ENCODE data around the gene TMED8. TPM values are rescaled to one million over a fixed set of nuclear protein-coding genes. Genes with fewer than 3 reads are reported as not detected.

The TMED8 gene
- total and polyA plus RNA-seq, 4 donors, result 16.8 to 28.5 (median 20.9) TPM

DNA sequence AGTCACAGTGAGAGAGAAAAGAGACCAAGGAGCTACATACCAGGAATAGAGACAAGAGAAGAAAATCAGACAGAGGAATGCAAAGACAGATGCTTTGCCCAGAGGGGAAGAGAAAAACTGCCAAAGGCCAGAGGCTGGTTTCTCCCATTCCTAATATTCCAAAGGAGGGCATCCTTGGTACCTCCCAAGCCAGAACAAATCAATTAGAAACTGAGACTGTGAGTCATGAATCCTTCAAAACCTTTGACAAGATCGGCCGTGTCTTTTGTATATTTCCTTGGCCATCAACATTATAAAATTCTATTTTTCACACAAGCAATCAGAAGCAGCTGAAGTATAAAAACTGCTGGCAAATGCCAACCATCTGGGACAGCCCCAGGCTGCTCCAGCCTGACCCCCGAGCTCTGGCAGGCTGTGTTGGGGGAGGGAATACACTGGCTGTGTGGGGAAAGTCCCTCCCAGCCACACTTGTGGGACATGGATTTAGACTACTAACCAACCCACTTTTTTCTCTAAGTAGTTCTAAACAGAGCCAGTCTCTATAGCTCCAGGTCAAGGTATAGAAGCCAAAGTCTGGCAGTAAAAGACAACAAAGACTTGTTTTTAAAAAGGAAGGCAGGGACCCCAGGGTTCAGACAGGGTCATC lies 69.9 kb downstream of the TMED8 start:
- 21% methylated on average over 2 of the region's 3 CpGs for WGBS (ENCODE audit: insufficient coverage)
- Histone ChIP-seq H3K36me3 (ENCODE audit: control insufficient read depth, insufficient read depth, low read length) (no peaks in the 10 kb centered on the region), H3K9me3 (ENCODE audit: control insufficient read depth, insufficient read depth, low read length) (no peaks in the 10 kb centered on the region), H3K27ac (ENCODE audit: low read depth, low read length) (peak overlapping the region; percentile 96), H3K4me1 (ENCODE audit: control insufficient read depth, insufficient read depth, low read length) (peaks cover 35% of the 10 kb centered on the region), H3K4me3 (ENCODE audit: low read depth, low read length) (no peak overlapping the region), H3K27me3 (ENCODE audit: control insufficient read depth, insufficient read depth, low read length) (no peaks in the 10 kb centered on the region)
- peak in 2 of 6 donors; percentile 35 to 74 for DNase-seq (ENCODE audit: low read depth in 4 of 6, low spot score in 6 of 6)

DNA sequence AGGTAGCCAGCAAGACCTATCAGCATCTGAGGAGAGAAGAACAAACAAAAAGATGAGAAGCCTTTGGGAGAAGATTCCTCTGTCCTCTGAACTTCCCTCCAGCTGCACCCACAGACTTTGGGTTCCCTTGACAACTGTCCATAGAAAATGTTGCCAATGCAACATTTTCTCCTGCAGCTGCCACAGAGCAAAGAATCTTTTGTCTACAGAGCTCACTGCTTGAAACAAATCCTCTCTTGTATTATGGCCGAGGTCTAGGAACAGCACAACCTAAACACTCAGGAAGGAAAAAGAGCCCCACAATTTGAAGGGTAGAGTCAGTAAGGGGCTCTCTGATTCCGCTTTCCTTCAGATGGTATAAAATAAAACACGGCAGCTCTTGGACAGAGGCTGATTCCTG lies 70.5 kb downstream of the TMED8 start:
- H3K4me3 ChIP-seq (ENCODE audit: low read depth, low read length), result no peak overlapping the region
- H3K27ac ChIP-seq (ENCODE audit: low read depth, low read length), result peak overlapping the region; percentile 96
- no peaks in the 10 kb centered on the region for H3K27me3 ChIP-seq (ENCODE audit: control insufficient read depth, insufficient read depth, low read length)
- no peaks in the 10 kb centered on the region for H3K9me3 ChIP-seq (ENCODE audit: control insufficient read depth, insufficient read depth, low read length)
- DNase-seq (ENCODE audit: low read depth in 4 of 6, low spot score in 6 of 6), result peak in 4 of 6 donors; percentile 67 to 91 (median 77)
- 41% methylated on average over 2 of the region's 3 CpGs for WGBS (ENCODE audit: insufficient coverage)
- H3K4me1 ChIP-seq (ENCODE audit: control insufficient read depth, insufficient read depth, low read length), result peaks cover 40% of the 10 kb centered on the region
- no peaks in the 10 kb centered on the region for H3K36me3 ChIP-seq (ENCODE audit: control insufficient read depth, insufficient read depth, low read length)

DNA sequence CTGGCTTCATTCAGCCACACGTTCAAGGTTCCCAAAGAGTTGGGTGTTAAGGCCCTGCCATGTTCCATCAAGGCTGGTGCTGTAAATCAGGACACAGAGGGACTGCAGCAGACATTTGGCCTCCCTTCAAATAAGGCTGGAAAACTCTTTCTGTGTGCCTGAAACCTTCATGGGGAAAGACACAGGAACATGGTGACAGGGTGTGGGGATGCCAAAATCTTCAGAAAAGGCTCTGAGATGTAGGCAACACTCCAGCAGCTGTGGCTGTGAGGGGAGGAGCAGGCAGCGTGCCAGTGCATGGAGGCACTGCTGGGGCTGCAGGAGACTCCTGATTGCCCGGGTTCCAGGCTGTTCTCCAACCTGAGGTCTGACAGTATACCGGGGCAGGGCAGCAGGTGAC lies 71.2 kb downstream of the TMED8 start:
- Histone ChIP-seq H3K36me3 (ENCODE audit: control insufficient read depth, insufficient read depth, low read length) (peaks cover 3% of the 10 kb centered on the region), H3K9me3 (ENCODE audit: control insufficient read depth, insufficient read depth, low read length) (no peaks in the 10 kb centered on the region), H3K4me1 (ENCODE audit: control insufficient read depth, insufficient read depth, low read length) (peaks cover 47% of the 10 kb centered on the region), H3K27ac (ENCODE audit: low read depth, low read length) (peak overlapping the region; percentile 96), H3K4me3 (ENCODE audit: low read depth, low read length) (no peak overlapping the region), H3K27me3 (ENCODE audit: control insufficient read depth, insufficient read depth, low read length) (no peaks in the 10 kb centered on the region)
- 49% methylated on average over 4 of the region's 4 CpGs for WGBS (ENCODE audit: insufficient coverage)
- DNase-seq (ENCODE audit: low read depth in 4 of 6, low spot score in 6 of 6), result peak in 4 of 6 donors; percentile 68 to 93 (median 74)

DNA sequence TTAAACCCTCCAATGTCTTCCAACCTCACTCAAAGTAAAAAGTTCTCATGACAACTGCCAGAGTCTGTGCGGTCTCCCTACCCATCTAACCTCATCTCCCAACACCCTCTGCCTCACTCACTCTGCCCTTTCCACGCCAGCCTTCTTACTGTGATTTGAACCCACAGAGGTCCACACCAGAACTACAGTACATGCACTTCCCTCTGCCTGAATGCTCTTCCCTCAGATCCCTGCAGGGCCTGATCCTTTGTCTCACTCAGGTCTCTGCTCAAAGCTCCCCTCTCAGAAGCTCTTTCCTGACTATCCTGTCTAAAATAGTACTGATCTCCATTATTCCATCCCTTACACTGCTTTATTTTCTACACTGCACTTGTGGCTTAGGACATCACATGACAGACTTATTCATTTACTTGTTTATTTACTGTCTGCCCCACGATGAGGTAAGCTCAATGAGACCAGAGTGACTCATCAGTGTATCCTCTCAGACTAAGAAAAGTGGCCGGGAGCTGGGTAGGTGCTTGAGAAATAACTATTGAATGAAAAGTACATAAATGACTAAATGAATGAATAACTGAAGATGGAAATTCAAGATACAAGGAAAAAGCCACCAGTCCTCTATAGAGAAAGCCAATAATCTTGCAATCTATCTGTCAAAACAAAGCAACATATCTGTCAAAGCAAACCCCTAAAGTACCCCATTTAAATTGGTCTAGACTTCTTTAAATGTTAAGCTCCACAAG lies 73.3 kb downstream of the TMED8 start:
- Histone ChIP-seq H3K4me3 (ENCODE audit: low read depth, low read length) (no peak overlapping the region), H3K36me3 (ENCODE audit: control insufficient read depth, insufficient read depth, low read length) (peaks cover 17% of the 10 kb centered on the region), H3K4me1 (ENCODE audit: control insufficient read depth, insufficient read depth, low read length) (peaks cover 40% of the 10 kb centered on the region), H3K27ac (ENCODE audit: low read depth, low read length) (peak overlapping the region; percentile 30), H3K9me3 (ENCODE audit: control insufficient read depth, insufficient read depth, low read length) (no peaks in the 10 kb centered on the region), H3K27me3 (ENCODE audit: control insufficient read depth, insufficient read depth, low read length) (no peaks in the 10 kb centered on the region)
- WGBS (ENCODE audit: insufficient coverage), result 85% methylated on average over 2 of the region's 4 CpGs
- DNase-seq (ENCODE audit: low read depth in 4 of 6, low spot score in 6 of 6), result no peak

DNA sequence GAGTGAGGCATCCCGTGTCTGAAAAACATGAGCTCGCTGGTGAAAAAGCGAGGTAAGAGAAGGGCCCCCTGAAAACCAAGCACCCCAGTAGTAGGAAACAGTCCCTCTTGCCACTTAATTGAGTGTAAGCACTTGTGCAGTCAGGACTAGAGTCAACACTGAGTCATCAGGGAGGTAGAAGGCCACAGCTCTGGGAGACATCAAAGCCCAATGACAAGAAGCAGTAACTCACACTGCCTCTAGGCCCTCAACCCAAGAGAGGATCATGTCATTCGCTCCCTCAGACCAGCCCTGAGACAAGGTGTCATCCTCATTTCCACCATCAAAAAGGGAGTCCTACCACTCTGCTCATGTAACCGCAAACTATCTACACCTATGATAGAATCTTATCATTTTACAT lies 74.0 kb downstream of the TMED8 start:
- WGBS (ENCODE audit: insufficient coverage), result 100% methylated on average over 4 of the region's 5 CpGs
- no peaks in the 10 kb centered on the region for H3K9me3 ChIP-seq (ENCODE audit: control insufficient read depth, insufficient read depth, low read length)
- peaks cover 24% of the 10 kb centered on the region for H3K36me3 ChIP-seq (ENCODE audit: control insufficient read depth, insufficient read depth, low read length)
- no peak for DNase-seq (ENCODE audit: low read depth in 4 of 6, low spot score in 6 of 6)
- H3K27ac ChIP-seq (ENCODE audit: low read depth, low read length), result peak overlapping the region; percentile 30
- H3K27me3 ChIP-seq (ENCODE audit: control insufficient read depth, insufficient read depth, low read length), result no peaks in the 10 kb centered on the region
- H3K4me1 ChIP-seq (ENCODE audit: control insufficient read depth, insufficient read depth, low read length), result peaks cover 34% of the 10 kb centered on the region
- H3K4me3 ChIP-seq (ENCODE audit: low read depth, low read length), result no peak overlapping the region

DNA sequence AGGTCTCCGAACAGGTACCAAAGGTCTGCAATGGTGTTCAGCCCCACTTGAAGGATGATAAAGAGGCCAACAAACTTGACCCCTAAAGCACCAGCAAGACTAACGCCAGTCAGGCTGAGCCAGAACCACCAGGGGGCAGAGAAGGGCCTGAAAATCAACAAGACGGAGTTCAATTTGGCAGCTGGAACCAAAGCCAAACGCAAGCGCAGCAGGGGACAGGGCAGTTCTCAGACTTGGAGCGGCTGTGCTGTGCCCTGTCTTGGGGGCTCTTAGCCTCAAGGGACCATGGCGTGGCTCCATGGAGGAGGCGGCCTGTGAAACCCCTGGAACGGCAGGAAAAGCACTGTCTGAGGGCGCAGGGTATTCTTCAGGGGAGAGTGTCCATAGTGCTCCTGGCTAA lies 75.8 kb downstream of the TMED8 start:
- H3K4me3 ChIP-seq (ENCODE audit: low read depth, low read length), result peak overlapping the region; percentile 1
- no peaks in the 10 kb centered on the region for H3K27me3 ChIP-seq (ENCODE audit: control insufficient read depth, insufficient read depth, low read length)
- peaks cover 23% of the 10 kb centered on the region for H3K4me1 ChIP-seq (ENCODE audit: control insufficient read depth, insufficient read depth, low read length)
- peak overlapping the region; percentile 74 for H3K27ac ChIP-seq (ENCODE audit: low read depth, low read length)
- peak in 5 of 6 donors; percentile 72 to 94 (median 80) for DNase-seq (ENCODE audit: low read depth in 4 of 6, low spot score in 6 of 6)
- H3K36me3 ChIP-seq (ENCODE audit: control insufficient read depth, insufficient read depth, low read length), result peaks cover 38% of the 10 kb centered on the region
- 25% methylated on average over 10 of the region's 10 CpGs for WGBS (ENCODE audit: insufficient coverage)
- no peaks in the 10 kb centered on the region for H3K9me3 ChIP-seq (ENCODE audit: control insufficient read depth, insufficient read depth, low read length)

DNA sequence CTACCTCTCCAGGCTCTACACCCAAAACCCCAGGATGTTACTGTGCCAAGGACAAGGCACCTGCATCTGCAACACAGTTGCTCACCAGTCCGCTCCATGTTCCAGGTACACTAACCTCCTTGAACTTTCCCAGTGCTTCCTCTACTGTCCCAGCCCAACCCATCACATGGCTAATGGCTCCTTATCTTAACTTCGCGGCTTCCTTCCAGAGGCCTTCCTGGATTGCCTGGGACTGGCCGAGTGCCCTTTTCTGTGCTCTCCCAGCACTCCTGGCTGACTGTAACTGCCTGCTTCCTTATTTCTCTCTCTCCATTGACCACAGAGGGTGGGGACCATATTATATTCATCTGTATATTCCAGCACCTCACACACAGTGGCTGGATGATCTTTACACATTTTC lies 77.1 kb downstream of the TMED8 start:
- Histone ChIP-seq H3K36me3 (ENCODE audit: control insufficient read depth, insufficient read depth, low read length) (peaks cover 45% of the 10 kb centered on the region), H3K27me3 (ENCODE audit: control insufficient read depth, insufficient read depth, low read length) (no peaks in the 10 kb centered on the region), H3K27ac (ENCODE audit: low read depth, low read length) (no peak overlapping the region), H3K9me3 (ENCODE audit: control insufficient read depth, insufficient read depth, low read length) (no peaks in the 10 kb centered on the region), H3K4me3 (ENCODE audit: low read depth, low read length) (no peak overlapping the region), H3K4me1 (ENCODE audit: control insufficient read depth, insufficient read depth, low read length) (peaks cover 17% of the 10 kb centered on the region)
- DNase-seq (ENCODE audit: low read depth in 4 of 6, low spot score in 6 of 6), result no peak
- 98% methylated on average over 4 of the region's 4 CpGs for WGBS (ENCODE audit: insufficient coverage)

DNA sequence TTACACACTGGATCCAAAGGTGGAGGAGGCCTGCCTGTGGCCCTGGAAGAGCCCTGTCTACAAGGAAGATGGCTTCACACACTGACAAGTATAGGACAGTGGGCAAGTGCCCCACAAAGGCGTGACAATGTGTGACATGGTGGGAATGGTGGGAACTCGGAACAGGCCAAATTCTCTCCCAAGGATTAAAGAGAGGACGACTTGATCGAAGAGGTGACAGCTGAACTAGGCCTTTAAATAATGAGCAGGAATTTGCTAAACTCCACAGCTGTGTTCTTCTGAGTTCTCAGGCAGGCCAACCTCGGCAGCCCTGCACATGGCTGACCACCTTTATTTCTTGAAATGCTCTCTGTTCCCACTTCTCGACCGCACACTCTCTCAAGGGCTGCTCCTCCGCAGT lies 80.0 kb downstream of the TMED8 start:
- WGBS (ENCODE audit: insufficient coverage), result 63% methylated on average over 8 of the region's 8 CpGs
- no peaks in the 10 kb centered on the region for H3K9me3 ChIP-seq (ENCODE audit: control insufficient read depth, insufficient read depth, low read length)
- H3K27me3 ChIP-seq (ENCODE audit: control insufficient read depth, insufficient read depth, low read length), result no peaks in the 10 kb centered on the region
- peaks cover 45% of the 10 kb centered on the region for H3K36me3 ChIP-seq (ENCODE audit: control insufficient read depth, insufficient read depth, low read length)
- no peak overlapping the region for H3K4me3 ChIP-seq (ENCODE audit: low read depth, low read length)
- H3K27ac ChIP-seq (ENCODE audit: low read depth, low read length), result no peak overlapping the region
- DNase-seq (ENCODE audit: low read depth in 4 of 6, low spot score in 6 of 6), result no peak
- peaks cover 17% of the 10 kb centered on the region for H3K4me1 ChIP-seq (ENCODE audit: control insufficient read depth, insufficient read depth, low read length)

DNA sequence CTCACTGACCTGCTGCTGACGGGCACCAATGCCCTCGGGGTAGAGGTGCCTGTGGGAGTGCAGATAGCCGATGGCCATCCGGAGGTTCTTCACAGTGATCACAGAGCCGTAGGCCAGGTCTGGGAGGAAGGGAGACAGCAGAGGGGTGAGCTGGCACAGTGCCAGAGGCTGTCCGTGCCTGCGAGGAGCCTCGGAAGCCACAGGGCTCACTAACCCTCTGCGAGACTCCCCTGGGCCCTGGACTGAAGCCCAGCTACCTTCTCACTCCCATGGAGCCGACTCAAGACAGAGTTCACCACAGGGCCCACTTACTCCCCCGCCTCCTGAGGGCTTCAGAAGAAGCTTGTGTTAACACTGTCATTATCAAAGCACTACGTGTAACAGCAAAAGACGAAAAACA lies 80.7 kb downstream of the TMED8 start:
- 53% methylated on average over 9 of the region's 13 CpGs for WGBS (ENCODE audit: insufficient coverage)
- Histone ChIP-seq H3K4me3 (ENCODE audit: low read depth, low read length) (no peak overlapping the region), H3K36me3 (ENCODE audit: control insufficient read depth, insufficient read depth, low read length) (peaks cover 50% of the 10 kb centered on the region), H3K27ac (ENCODE audit: low read depth, low read length) (no peak overlapping the region), H3K9me3 (ENCODE audit: control insufficient read depth, insufficient read depth, low read length) (no peaks in the 10 kb centered on the region), H3K4me1 (ENCODE audit: control insufficient read depth, insufficient read depth, low read length) (peaks cover 10% of the 10 kb centered on the region), H3K27me3 (ENCODE audit: control insufficient read depth, insufficient read depth, low read length) (no peaks in the 10 kb centered on the region)
- no peak for DNase-seq (ENCODE audit: low read depth in 4 of 6, low spot score in 6 of 6)

DNA sequence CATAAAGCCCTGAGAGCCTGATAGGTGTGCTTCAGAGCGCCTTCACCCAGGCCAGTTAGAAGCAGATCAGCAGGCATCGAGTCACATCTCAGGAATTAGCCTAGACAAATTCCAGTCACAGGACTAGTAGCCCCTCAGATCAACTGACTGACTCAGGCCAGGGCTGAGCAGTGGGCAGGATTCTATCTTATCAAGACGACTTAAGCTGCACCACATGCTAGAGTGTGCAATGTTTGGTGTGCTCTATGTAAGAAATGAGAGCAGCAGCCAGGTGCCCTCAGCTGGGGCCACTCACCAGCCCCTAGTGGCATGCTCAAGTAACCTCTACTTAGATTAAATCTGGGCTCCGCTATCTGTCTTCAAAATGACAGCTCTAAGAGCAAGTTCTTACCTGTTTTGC lies 86.2 kb downstream of the TMED8 start:
- no peak for DNase-seq (ENCODE audit: low read depth in 4 of 6, low spot score in 6 of 6)

More for the DNA sequence above, 86.2 kb downstream of the TMED8 start:
- Histone ChIP-seq H3K27ac (ENCODE audit: low read depth, low read length) (no peak overlapping the region), H3K36me3 (ENCODE audit: control insufficient read depth, insufficient read depth, low read length) (peaks cover 28% of the 10 kb centered on the region), H3K27me3 (ENCODE audit: control insufficient read depth, insufficient read depth, low read length) (no peaks in the 10 kb centered on the region), H3K9me3 (ENCODE audit: control insufficient read depth, insufficient read depth, low read length) (no peaks in the 10 kb centered on the region), H3K4me1 (ENCODE audit: control insufficient read depth, insufficient read depth, low read length) (no peaks in the 10 kb centered on the region), H3K4me3 (ENCODE audit: low read depth, low read length) (no peak overlapping the region)
- WGBS (ENCODE audit: insufficient coverage), result 93% methylated on average over 2 of the region's 4 CpGs

Measured in spinal cord (tissue), 10 donors.